Panc1 (cell line): Measurements from ENCODE around the gene PGLYRP2. TPM values are rescaled to one million over a fixed set of nuclear protein-coding genes. Genes with fewer than 3 reads are reported as not detected.

Source experiments
- ATAC-seq: fragments of 200-7000 bp; cut with Tn5 transposase; 2 replicates; pipeline ENCODE4 v1.9.1; 2020; ENCODE audit warnings: mild to moderate bottlenecking, moderate library complexity
- BruUV-seq: library from RNA; stranded (reverse); fragments of 400-500 nt; replicated peaks from 2 replicates; lab custom pipeline; 2021; lab: Mats Ljungman, UMichigan
- CTCF ChIA-PET: fragments of 300-600 bp; sonication (Branson Sonifier 250); formaldehyde crosslinking; loops from one replicate; lab custom pipeline; 2022; ENCODE audit warnings: antibody characterized with exemption; lab: Charles Lee
- POLR2A ChIA-PET: fragments of 300-600 bp; sonication (Branson Sonifier 250); formaldehyde crosslinking; loops from one replicate; lab custom pipeline; 2022; ENCODE audit warnings: antibody characterized with exemption; lab: Charles Lee
- DNase-seq: peaks from one replicate; pipeline ENCODE4 v3.0.0-alpha.2; 2010; ENCODE audit warnings: low read depth, low spot score
- H3K27ac ChIP-seq: 2 replicates; pipeline ENCODE4 v1.5.1; 2011; ENCODE audit warnings: mild to moderate bottlenecking, low read length, inconsistent platforms
- H3K27me3 ChIP-seq: fragments of 200-500 bp; sonication (Bioruptor generic); 2 replicates; pipeline ENCODE4 v1.6.0; 2014; ENCODE audit warnings: low read length, inconsistent platforms; ENCODE audit not compliant: control insufficient read depth, insufficient read depth
- H3K36me3 ChIP-seq: fragments of 200-500 bp; sonication (Bioruptor generic); 2 replicates; pipeline ENCODE4 v1.5.1; 2014; ENCODE audit warnings: inconsistent platforms, mild to moderate bottlenecking, low read length, moderate library complexity; ENCODE audit not compliant: control insufficient read depth, insufficient read depth
- H3K4me1 ChIP-seq: 2 replicates; pipeline ENCODE4 v1.5.1; 2011; ENCODE audit warnings: inconsistent platforms, mild to moderate bottlenecking, low read length, moderate library complexity; ENCODE audit not compliant: control insufficient read depth, insufficient read depth
- H3K4me3 ChIP-seq, 2 experiments: 2 replicates each; pipeline ENCODE4 v1.5.1; 2011 to 2012; ENCODE audit warnings: low read depth in 2 of 2, low read length in 2 of 2, mild to moderate bottlenecking in 2 of 2, inconsistent platforms in 1 of 2, moderate library complexity in 1 of 2
- H3K9me3 ChIP-seq: fragments of 200-500 bp; sonication (Bioruptor generic); 2 replicates; pipeline ENCODE4 v1.5.1; 2014; ENCODE audit warnings: low read depth, mild to moderate bottlenecking, inconsistent platforms, low read length, moderate library complexity; ENCODE audit not compliant: control insufficient read depth, insufficient read depth
- POLR2AphosphoS5 ChIP-seq: IDR thresholded peaks from 2 replicates; pipeline ENCODE4 v1.6.1; 2012; ENCODE audit warnings: mild to moderate bottlenecking, low read depth, low read length, moderate library complexity
- SIN3A ChIP-seq: IDR thresholded peaks from 2 replicates; pipeline ENCODE4 v1.6.1; 2012; ENCODE audit warnings: low read depth, mild to moderate bottlenecking, low read length, moderate library complexity, borderline replicate concordance; ENCODE audit not compliant: insufficient read depth
- TCF7L2 ChIP-seq: IDR thresholded peaks from 2 replicates; pipeline ENCODE4 v1.6.1; 2011; ENCODE audit warnings: mild to moderate bottlenecking, low read depth, low read length, inconsistent platforms
- in situ Hi-C: cut with HindIII; loops from 2 replicates; pipeline ENCODE4 v1.10.0; 2016; ENCODE audit warnings: low sequenced_read_pairs, low pct_unique_long_range_greater_than_20kb
- intact Hi-C: fragments of 100-400 bp; cut with micrococcal nuclease; formaldehyde crosslinking; loops from one replicate; pipeline ENCODE4 v1.10.0; 2022; ENCODE audit not compliant: unreplicated experiment
- total RNA-seq: library from RNA; stranded (reverse); gene quantifications from one replicate; pipeline ENCODE4 v1.2.1, GENCODE V29; 2021; ENCODE audit not compliant: unreplicated experiment
- TF ChIP-seq, protein P1 (sequence below): fragments of 450-650 bp; IDR thresholded peaks from 2 replicates; pipeline ENCODE4 v1.5.1; 2017; ENCODE audit warnings: mild to moderate bottlenecking
- TF ChIP-seq, protein P2 (sequence below), 2 experiments: IDR thresholded peaks; 2 replicates each; pipeline ENCODE4 v1.6.1; 2011 to 2012; ENCODE audit warnings: low read depth in 2 of 2, control low read depth in 1 of 2, low read length in 1 of 2, mild to moderate bottlenecking in 1 of 2, moderate library complexity in 1 of 2; ENCODE audit not compliant: insufficient read depth in 1 of 2

The PGLYRP2 gene
- total RNA-seq, 1 experiment from 2014 or later, result not detected

DNA sequence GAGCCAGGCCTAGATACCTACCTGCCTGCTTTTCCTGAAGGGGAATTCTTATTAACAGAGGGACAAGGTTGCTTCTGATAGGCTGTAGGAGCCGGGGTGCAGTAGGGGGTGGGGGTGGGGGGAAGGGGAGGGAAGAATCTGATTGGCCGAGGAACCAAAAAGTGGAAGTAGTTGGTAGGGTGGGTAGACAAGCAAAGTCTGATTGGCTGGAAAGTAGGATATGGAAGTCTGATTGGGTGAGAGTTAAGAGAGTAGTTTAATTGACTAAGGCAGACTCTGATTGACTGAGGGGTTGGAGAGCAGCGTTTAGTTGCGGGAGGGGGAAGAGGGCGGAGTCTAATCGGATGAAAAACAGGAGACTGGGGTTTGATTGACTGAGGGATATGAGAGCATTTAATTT lies 19.6 kb upstream of the PGLYRP2 start:
- Histone ChIP-seq H3K4me3 (no peak overlapping the region), H3K9me3 (no peaks in the 10 kb centered on the region), H3K36me3 (no peaks in the 10 kb centered on the region), H3K27ac (no peak overlapping the region), H3K4me1 (no peaks in the 10 kb centered on the region), H3K27me3 (no peaks in the 10 kb centered on the region)
- in situ Hi-C loops (no loop called here), intact Hi-C loops (no loop called here)
- no TSS peak for BruUV-seq
- ChIA-PET CTCF (no interaction called here), POLR2A (no interaction called here)
- no peak for ATAC-seq
- no peak for DNase-seq
- TF ChIP-seq, protein P1, sequence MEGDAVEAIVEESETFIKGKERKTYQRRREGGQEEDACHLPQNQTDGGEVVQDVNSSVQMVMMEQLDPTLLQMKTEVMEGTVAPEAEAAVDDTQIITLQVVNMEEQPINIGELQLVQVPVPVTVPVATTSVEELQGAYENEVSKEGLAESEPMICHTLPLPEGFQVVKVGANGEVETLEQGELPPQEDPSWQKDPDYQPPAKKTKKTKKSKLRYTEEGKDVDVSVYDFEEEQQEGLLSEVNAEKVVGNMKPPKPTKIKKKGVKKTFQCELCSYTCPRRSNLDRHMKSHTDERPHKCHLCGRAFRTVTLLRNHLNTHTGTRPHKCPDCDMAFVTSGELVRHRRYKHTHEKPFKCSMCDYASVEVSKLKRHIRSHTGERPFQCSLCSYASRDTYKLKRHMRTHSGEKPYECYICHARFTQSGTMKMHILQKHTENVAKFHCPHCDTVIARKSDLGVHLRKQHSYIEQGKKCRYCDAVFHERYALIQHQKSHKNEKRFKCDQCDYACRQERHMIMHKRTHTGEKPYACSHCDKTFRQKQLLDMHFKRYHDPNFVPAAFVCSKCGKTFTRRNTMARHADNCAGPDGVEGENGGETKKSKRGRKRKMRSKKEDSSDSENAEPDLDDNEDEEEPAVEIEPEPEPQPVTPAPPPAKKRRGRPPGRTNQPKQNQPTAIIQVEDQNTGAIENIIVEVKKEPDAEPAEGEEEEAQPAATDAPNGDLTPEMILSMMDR, result no peak
- TF ChIP-seq SIN3A, result no peak
- no peak for TF ChIP-seq TCF7L2
- TF ChIP-seq, protein P2, sequence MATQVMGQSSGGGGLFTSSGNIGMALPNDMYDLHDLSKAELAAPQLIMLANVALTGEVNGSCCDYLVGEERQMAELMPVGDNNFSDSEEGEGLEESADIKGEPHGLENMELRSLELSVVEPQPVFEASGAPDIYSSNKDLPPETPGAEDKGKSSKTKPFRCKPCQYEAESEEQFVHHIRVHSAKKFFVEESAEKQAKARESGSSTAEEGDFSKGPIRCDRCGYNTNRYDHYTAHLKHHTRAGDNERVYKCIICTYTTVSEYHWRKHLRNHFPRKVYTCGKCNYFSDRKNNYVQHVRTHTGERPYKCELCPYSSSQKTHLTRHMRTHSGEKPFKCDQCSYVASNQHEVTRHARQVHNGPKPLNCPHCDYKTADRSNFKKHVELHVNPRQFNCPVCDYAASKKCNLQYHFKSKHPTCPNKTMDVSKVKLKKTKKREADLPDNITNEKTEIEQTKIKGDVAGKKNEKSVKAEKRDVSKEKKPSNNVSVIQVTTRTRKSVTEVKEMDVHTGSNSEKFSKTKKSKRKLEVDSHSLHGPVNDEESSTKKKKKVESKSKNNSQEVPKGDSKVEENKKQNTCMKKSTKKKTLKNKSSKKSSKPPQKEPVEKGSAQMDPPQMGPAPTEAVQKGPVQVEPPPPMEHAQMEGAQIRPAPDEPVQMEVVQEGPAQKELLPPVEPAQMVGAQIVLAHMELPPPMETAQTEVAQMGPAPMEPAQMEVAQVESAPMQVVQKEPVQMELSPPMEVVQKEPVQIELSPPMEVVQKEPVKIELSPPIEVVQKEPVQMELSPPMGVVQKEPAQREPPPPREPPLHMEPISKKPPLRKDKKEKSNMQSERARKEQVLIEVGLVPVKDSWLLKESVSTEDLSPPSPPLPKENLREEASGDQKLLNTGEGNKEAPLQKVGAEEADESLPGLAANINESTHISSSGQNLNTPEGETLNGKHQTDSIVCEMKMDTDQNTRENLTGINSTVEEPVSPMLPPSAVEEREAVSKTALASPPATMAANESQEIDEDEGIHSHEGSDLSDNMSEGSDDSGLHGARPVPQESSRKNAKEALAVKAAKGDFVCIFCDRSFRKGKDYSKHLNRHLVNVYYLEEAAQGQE (IDR thresholded peaks at IDR 0.05; ENCODE audit: insufficient read depth in 1 of 2, low read depth in 2 of 2, low read length in 1 of 2), result no peak
- no peak for TF ChIP-seq POLR2AphosphoS5

DNA sequence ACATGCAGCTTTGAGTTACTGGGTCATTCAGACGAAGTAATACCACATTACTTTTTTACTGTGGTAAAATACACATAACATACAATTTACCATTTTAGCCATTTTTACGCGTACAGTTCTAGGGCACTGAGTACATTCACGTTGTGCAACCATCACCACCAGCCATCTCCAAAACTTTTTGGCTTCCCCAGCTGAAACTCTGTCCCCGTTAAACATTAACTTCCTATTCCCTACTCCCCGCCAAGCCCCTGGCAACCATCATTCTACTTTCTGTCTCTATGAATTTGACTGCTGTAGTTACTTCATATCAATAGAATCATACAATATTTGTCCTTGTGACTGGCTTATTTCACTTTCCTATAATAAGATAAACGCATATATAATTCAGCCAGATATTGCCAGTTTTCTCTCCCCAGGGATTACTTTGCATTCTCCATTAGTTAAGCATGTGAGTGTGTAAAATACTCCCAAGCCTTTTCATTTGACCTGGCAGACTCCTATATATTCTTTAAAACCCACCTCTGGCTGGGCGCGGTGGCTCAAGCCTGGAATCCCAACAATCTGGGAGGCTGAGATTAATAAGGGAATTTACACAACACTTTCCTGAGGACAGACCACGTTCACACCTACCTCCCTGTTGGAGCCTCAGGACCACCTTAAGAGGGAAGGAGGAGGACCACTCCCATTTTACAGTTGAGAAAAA lies 19.0 kb upstream of the PGLYRP2 start:
- in situ Hi-C loops, result no loop called here
- POLR2A ChIA-PET, result no interaction called here
- CTCF ChIA-PET, result no interaction called here
- BruUV-seq, result no TSS peak
- H3K9me3 ChIP-seq, result no peaks in the 10 kb centered on the region
- ATAC-seq, result no peak
- H3K4me3 ChIP-seq, result no peak overlapping the region
- no peaks in the 10 kb centered on the region for H3K4me1 ChIP-seq
- intact Hi-C loops, result no loop called here
- no peak overlapping the region for H3K27ac ChIP-seq
- TF ChIP-seq POLR2AphosphoS5 (no peak), TCF7L2 (no peak), SIN3A (no peak)
- TF ChIP-seq, protein P1, result no peak
- TF ChIP-seq, protein P2 (IDR thresholded peaks at IDR 0.05; ENCODE audit: insufficient read depth in 1 of 2, low read depth in 2 of 2, low read length in 1 of 2), result no peak
- DNase-seq, result no peak
- H3K36me3 ChIP-seq, result no peaks in the 10 kb centered on the region
- H3K27me3 ChIP-seq, result no peaks in the 10 kb centered on the region
